GM19043 (cell line): ENCODE measurements around the gene MAB21L1.

Source experiments
- ATAC-seq: cut with Tn5 transposase; IDR thresholded peaks from one replicate; pipeline ENCODE4 v1.9.1; 2021; ENCODE audit warnings: low read depth; ENCODE audit not compliant: unreplicated experiment

Gene MAB21L1

DNA sequence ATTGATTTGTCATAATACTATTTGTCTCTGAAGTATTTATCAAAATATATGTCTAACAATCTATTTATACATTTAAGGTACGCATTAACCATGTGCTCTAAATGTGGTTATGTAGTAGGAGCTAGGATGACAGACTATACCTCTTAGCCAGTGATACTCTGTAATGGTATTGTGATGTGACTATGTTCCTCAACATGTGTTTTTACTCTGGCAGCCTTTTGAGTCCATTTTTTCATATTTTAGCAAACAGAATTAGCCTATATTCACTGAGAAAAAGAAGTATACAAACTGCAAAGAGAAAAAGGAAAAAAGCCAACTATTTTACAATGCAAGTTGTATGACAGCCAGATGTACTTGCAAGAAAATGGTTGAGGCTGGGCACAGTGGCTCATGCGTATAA lies 26.7 kb downstream of the MAB21L1 start:
- no peak for ATAC-seq

DNA sequence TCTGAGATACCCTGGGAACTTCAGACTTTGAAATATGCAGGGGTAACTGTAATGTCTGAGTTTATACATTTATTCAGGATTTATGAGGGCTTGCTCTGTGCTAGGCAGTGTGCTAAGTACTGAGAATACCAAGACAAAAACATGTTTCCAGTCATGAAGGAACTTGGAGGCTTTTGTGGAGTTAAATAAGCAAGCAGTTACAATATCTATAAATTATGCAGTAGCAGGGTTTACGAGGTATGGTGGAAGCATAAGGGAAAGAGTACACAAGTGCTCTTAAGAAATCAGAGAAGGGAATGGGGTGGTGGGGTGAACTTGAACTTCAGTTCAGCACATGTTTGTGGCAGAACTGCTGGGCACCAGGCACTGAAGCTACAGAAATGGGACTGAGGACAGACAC lies 28.0 kb downstream of the MAB21L1 start:
- ATAC-seq, result no peak
